DND-41 (cell line): ENCODE results near the gene SNX18.

Experiments used
- ATAC-seq: fragments of 200-7000 bp; cut with Tn5 transposase; 3 replicates; pipeline ENCODE4 v1.9.1; 2021; ENCODE audit warnings: low read depth; ENCODE audit not compliant: insufficient read depth
- DNase-seq: peaks from one replicate; pipeline ENCODE4 v3.0.0-alpha.2; 2020
- H2AFZ ChIP-seq: 2 replicates; pipeline ENCODE4 v1.6.0; 2012; ENCODE audit warnings: low read depth, low read length
- H3K27ac ChIP-seq: 2 replicates; pipeline ENCODE4 v1.5.1; 2012; ENCODE audit warnings: low read length, inconsistent platforms
- H3K27me3 ChIP-seq: fragments of 200-600 bp; sonication (generic); 2 replicates; pipeline ENCODE4 v1.6.0; 2012; ENCODE audit warnings: low read length, mild to moderate bottlenecking, inconsistent platforms; ENCODE audit not compliant: insufficient read depth, poor library complexity
- H3K36me3 ChIP-seq: 2 replicates; pipeline ENCODE4 v1.5.1; 2012; ENCODE audit warnings: low read length, inconsistent platforms; ENCODE audit not compliant: insufficient read depth
- H3K4me1 ChIP-seq: 2 replicates; pipeline ENCODE4 v1.5.1; 2012; ENCODE audit warnings: mild to moderate bottlenecking, low read length; ENCODE audit not compliant: insufficient read depth
- H3K4me2 ChIP-seq: 2 replicates; pipeline ENCODE4 v1.6.0; 2012; ENCODE audit warnings: mild to moderate bottlenecking, moderate library complexity, low read length, inconsistent platforms; ENCODE audit not compliant: insufficient read depth
- H3K4me3 ChIP-seq, 2 experiments: fragments of 200-600 bp in 1 of 2; shearing (Covaris generic) in 1 of 2; 2 replicates each; pipeline ENCODE4 v1.5.1; 2012 to 2016; ENCODE audit warnings: inconsistent platforms in 2 of 2, low read length in 2 of 2, mild to moderate bottlenecking in 2 of 2, low read depth in 1 of 2, moderate library complexity in 1 of 2
- H3K79me2 ChIP-seq: 2 replicates; pipeline ENCODE4 v1.6.0; 2012; ENCODE audit warnings: low read length, inconsistent platforms; ENCODE audit not compliant: insufficient read depth
- H3K9ac ChIP-seq: 2 replicates; pipeline ENCODE4 v1.6.0; 2012; ENCODE audit warnings: low read depth, mild to moderate bottlenecking, inconsistent platforms, low read length, moderate library complexity
- H3K9me3 ChIP-seq: 2 replicates; pipeline ENCODE4 v1.5.1; 2012; ENCODE audit warnings: low read length, moderate library complexity, mild to moderate bottlenecking, inconsistent platforms; ENCODE audit not compliant: insufficient read depth, severe bottlenecking
- H4K20me1 ChIP-seq: 2 replicates; pipeline ENCODE4 v1.6.0; 2012; ENCODE audit warnings: low read length; ENCODE audit not compliant: insufficient read depth
- CTCF ChIP-seq: IDR thresholded peaks from 2 replicates; pipeline ENCODE4 v1.5.1; 2012; ENCODE audit warnings: borderline replicate concordance, low read length, moderate library complexity, mild to moderate bottlenecking; ENCODE audit not compliant: poor library complexity, severe bottlenecking; ENCODE audit errors: extremely low read depth
- EZH2 ChIP-seq: IDR thresholded peaks from 3 replicates; pipeline ENCODE4 v1.6.1; 2012; ENCODE audit warnings: borderline replicate concordance, low read depth, mild to moderate bottlenecking, moderate library complexity, low read length, inconsistent platforms; ENCODE audit not compliant: severe bottlenecking

The SNX18 gene

GRCh38 chr5:54580997-54581811 lies 63.6 kb downstream of the SNX18 start:
- Histone ChIP-seq H3K27me3 (no peaks in the 10 kb centered on the region), H3K79me2 (no peaks in the 10 kb centered on the region), H3K27ac (no peak overlapping the region), H3K4me2 (no peak overlapping the region), H4K20me1 (no peaks in the 10 kb centered on the region), H3K36me3 (no peaks in the 10 kb centered on the region), H3K4me1 (no peaks in the 10 kb centered on the region), H2AFZ (no peak overlapping the region), H3K4me3 (no peak overlapping the region), H3K9me3 (no peaks in the 10 kb centered on the region), H3K9ac (no peak overlapping the region)
- TF ChIP-seq EZH2 (no peak), CTCF (no peak)
- DNase-seq = no peak
- no peak for ATAC-seq

GRCh38 chr5:54581831-54582548 lies 64.4 kb downstream of the SNX18 start:
- no peak overlapping the region for H3K9ac ChIP-seq
- no peak for DNase-seq
- no peaks in the 10 kb centered on the region for H3K36me3 ChIP-seq
- H3K4me3 ChIP-seq = no peak overlapping the region
- H3K79me2 ChIP-seq = no peaks in the 10 kb centered on the region
- H3K27me3 ChIP-seq = no peaks in the 10 kb centered on the region
- no peaks in the 10 kb centered on the region for H3K4me1 ChIP-seq
- TF ChIP-seq CTCF = no peak
- no peak for TF ChIP-seq EZH2
- no peaks in the 10 kb centered on the region for H3K9me3 ChIP-seq
- ATAC-seq = no peak
- no peak overlapping the region for H3K27ac ChIP-seq
- no peaks in the 10 kb centered on the region for H4K20me1 ChIP-seq
- H3K4me2 ChIP-seq = no peak overlapping the region
- no peak overlapping the region for H2AFZ ChIP-seq

GRCh38 chr5:54586336-54586735 lies 68.8 kb downstream of the SNX18 start:
- no peak overlapping the region for H3K9ac ChIP-seq
- no peak overlapping the region for H3K4me2 ChIP-seq
- no peaks in the 10 kb centered on the region for H3K36me3 ChIP-seq
- H3K4me1 ChIP-seq = no peaks in the 10 kb centered on the region
- no peaks in the 10 kb centered on the region for H4K20me1 ChIP-seq
- no peak overlapping the region for H2AFZ ChIP-seq
- no peak for TF ChIP-seq EZH2
- no peak for TF ChIP-seq CTCF
- no peak overlapping the region for H3K4me3 ChIP-seq
- H3K27ac ChIP-seq = no peak overlapping the region
- H3K27me3 ChIP-seq = no peaks in the 10 kb centered on the region
- no peaks in the 10 kb centered on the region for H3K79me2 ChIP-seq
- no peaks in the 10 kb centered on the region for H3K9me3 ChIP-seq
- no peak for DNase-seq
- no peak for ATAC-seq
